ENCODE measurements around the gene CDADC1. TPM values are rescaled to one million over a fixed set of nuclear protein-coding genes. Genes with fewer than 3 reads are reported as not detected.
A peak's percentile ranks its signal among the peaks of the same experiment; 100 is the strongest.

Gene CDADC1
- polyA plus RNA-seq (2013, experiment 1 of 2) = 8.6 TPM
- polyA plus RNA-seq (2013, experiment 2 of 2) = 8.6 TPM

GRCh38 chr13:49247643-49248621 is at the start of gene CDADC1:
CDADC1 (plus strand) TSS chr13:49247925; CDS start chr13:49248038, 113 bp downstream.
- H4K8ac ChIP-seq (ENCODE audit: low read depth, low read length) = no peak within 1 kb of the TSS
- H3K36me3 ChIP-seq (replicated peaks in 1 of 2; ENCODE audit: control insufficient read depth in 2 of 2, insufficient read depth in 2 of 2, low read length in 2 of 2) = peaks cover 0 to 4% of the 10 kb centered on the region in 2 donors
- no peak within 1 kb of the TSS for H3K14ac ChIP-seq (ENCODE audit: low read length)
- H2AFZ ChIP-seq (ENCODE audit: low read length) = peak within 1 kb of the TSS; percentile 92
- H3K4me2 ChIP-seq (ENCODE audit: insufficient read depth, low read length, poor library complexity, severe bottlenecking) = peak within 1 kb of the TSS; percentile 64
- peak within 1 kb of the TSS; percentile 37 for H3K27ac ChIP-seq (replicated peaks; ENCODE audit: low read length)
- no peaks in the 10 kb centered on the region for H3K79me1 ChIP-seq (ENCODE audit: low read depth, low read length)
- H2BK12ac ChIP-seq (ENCODE audit: low read length) = no peak within 1 kb of the TSS
- H2BK15ac ChIP-seq (ENCODE audit: low read length) = no peak within 1 kb of the TSS
- peak within 1 kb of the TSS; percentile 12 for H3K23ac ChIP-seq (ENCODE audit: low read depth, low read length, poor library complexity)
- H4K91ac ChIP-seq (ENCODE audit: low read depth, low read length, poor library complexity) = no peak within 1 kb of the TSS
- no peak within 1 kb of the TSS for H2AK5ac ChIP-seq (ENCODE audit: low read depth, low read length)
- H3K4ac ChIP-seq (ENCODE audit: low read length) = no peak within 1 kb of the TSS
- peak within 1 kb of the TSS; percentile 4 for H3K18ac ChIP-seq (ENCODE audit: low read length)
- H3K4me3 ChIP-seq (ENCODE audit: low read length in 2 of 2) = peak within 1 kb of the TSS; percentile 74 to 94
- no peaks in the 10 kb centered on the region for H3K27me3 ChIP-seq (ENCODE audit: control insufficient read depth in 3 of 3, insufficient read depth in 3 of 3, low read depth in 1 of 3, low read length in 3 of 3)
- no CpG with 5 or more reads among the region's 56 CpGs for WGBS, 2 donors (ENCODE audit: extremely low coverage in 2 of 2, insufficient read length in 2 of 2, insufficient replicate concordance in 1 of 2)
- peak; percentile 93 for DNase-seq (ENCODE audit: low spot score)
- H2BK5ac ChIP-seq (ENCODE audit: low read length) = no peak within 1 kb of the TSS
- H3K9me3 ChIP-seq (replicated peaks in 1 of 2; ENCODE audit: control insufficient read depth in 2 of 2, insufficient read depth in 1 of 2, low read depth in 1 of 2, low read length in 2 of 2) = peaks cover 0 to under 1% of the 10 kb centered on the region in 2 donors
- H3K9ac ChIP-seq (ENCODE audit: low read depth, low read length, poor library complexity) = peak within 1 kb of the TSS; percentile 85
- no peaks in the 10 kb centered on the region for H3K4me1 ChIP-seq (ENCODE audit: control insufficient read depth in 2 of 2, insufficient read depth in 1 of 2, low read depth in 1 of 2, low read length in 2 of 2)
- H2BK120ac ChIP-seq (ENCODE audit: low read depth, low read length) = no peak within 1 kb of the TSS

GRCh38 chr13:49206641-49207040 is 41.1 kb upstream of the CDADC1 start:
- no peak overlapping the region for H3K4ac ChIP-seq (ENCODE audit: low read length)
- H3K4me3 ChIP-seq (ENCODE audit: low read length in 2 of 2) = no peak overlapping the region
- H3K27me3 ChIP-seq (ENCODE audit: control insufficient read depth in 3 of 3, insufficient read depth in 3 of 3, low read depth in 1 of 3, low read length in 3 of 3) = no peaks in the 10 kb centered on the region
- no peak overlapping the region for H2BK15ac ChIP-seq (ENCODE audit: low read length)
- no peak overlapping the region for H3K27ac ChIP-seq (replicated peaks; ENCODE audit: low read length)
- H3K23ac ChIP-seq (ENCODE audit: low read depth, low read length, poor library complexity) = no peak overlapping the region
- no peak overlapping the region for H2BK12ac ChIP-seq (ENCODE audit: low read length)
- H3K18ac ChIP-seq (ENCODE audit: low read length) = no peak overlapping the region
- H3K4me2 ChIP-seq (ENCODE audit: insufficient read depth, low read length, poor library complexity, severe bottlenecking) = no peak overlapping the region
- no peak overlapping the region for H4K91ac ChIP-seq (ENCODE audit: low read depth, low read length, poor library complexity)
- H2AFZ ChIP-seq (ENCODE audit: low read length) = no peak overlapping the region
- H3K4me1 ChIP-seq (ENCODE audit: control insufficient read depth in 2 of 2, insufficient read depth in 1 of 2, low read depth in 1 of 2, low read length in 2 of 2) = no peaks in the 10 kb centered on the region
- peaks cover 12 to 91% of the 10 kb centered on the region in 2 donors for H3K36me3 ChIP-seq (replicated peaks in 1 of 2; ENCODE audit: control insufficient read depth in 2 of 2, insufficient read depth in 2 of 2, low read length in 2 of 2)
- H3K79me1 ChIP-seq (ENCODE audit: low read depth, low read length) = no peaks in the 10 kb centered on the region
- no peak overlapping the region for H2BK120ac ChIP-seq (ENCODE audit: low read depth, low read length)
- no peaks in the 10 kb centered on the region for H3K9me3 ChIP-seq (replicated peaks in 1 of 2; ENCODE audit: control insufficient read depth in 2 of 2, insufficient read depth in 1 of 2, low read depth in 1 of 2, low read length in 2 of 2)
- no peak overlapping the region for H4K8ac ChIP-seq (ENCODE audit: low read depth, low read length)
- no CpG with 5 or more reads among the region's 3 CpGs for WGBS, 2 donors (ENCODE audit: extremely low coverage in 2 of 2, insufficient read length in 2 of 2, insufficient replicate concordance in 1 of 2)
- H3K14ac ChIP-seq (ENCODE audit: low read length) = no peak overlapping the region
- no peak overlapping the region for H3K9ac ChIP-seq (ENCODE audit: low read depth, low read length, poor library complexity)
- no peak overlapping the region for H2AK5ac ChIP-seq (ENCODE audit: low read depth, low read length)
- no peak for DNase-seq (ENCODE audit: low spot score)
- H2BK5ac ChIP-seq (ENCODE audit: low read length) = no peak overlapping the region

DNA sequence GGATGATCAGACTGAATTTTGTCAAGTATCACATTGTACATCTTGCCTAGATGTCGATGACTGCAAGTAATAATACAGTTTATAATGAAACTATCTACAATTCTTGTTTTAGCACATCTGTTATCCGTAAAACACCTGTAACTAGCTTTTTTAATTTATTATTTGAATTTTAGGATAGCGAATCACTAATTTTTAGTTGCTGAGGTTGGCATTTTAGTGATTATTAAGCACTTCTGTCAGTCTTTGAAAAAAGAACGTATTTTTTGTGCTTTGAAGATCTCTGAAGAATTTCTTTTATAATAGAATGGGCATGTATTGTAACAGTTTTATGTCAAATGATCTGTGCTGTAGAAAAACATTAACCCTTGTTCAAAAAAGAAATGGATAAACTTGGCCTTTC is 39.1 kb upstream of the CDADC1 start:
- Histone ChIP-seq H3K27ac (replicated peaks; ENCODE audit: low read length) (no peak overlapping the region), H3K36me3 (replicated peaks in 1 of 2; ENCODE audit: control insufficient read depth in 2 of 2, insufficient read depth in 2 of 2, low read length in 2 of 2) (peaks cover 7 to 71% of the 10 kb centered on the region in 2 donors), H3K27me3 (ENCODE audit: control insufficient read depth in 3 of 3, insufficient read depth in 3 of 3, low read depth in 1 of 3, low read length in 3 of 3) (no peaks in the 10 kb centered on the region), H3K4me1 (ENCODE audit: control insufficient read depth in 2 of 2, insufficient read depth in 1 of 2, low read depth in 1 of 2, low read length in 2 of 2) (no peaks in the 10 kb centered on the region), H3K79me1 (ENCODE audit: low read depth, low read length) (no peaks in the 10 kb centered on the region), H3K4ac (ENCODE audit: low read length) (no peak overlapping the region), H4K8ac (ENCODE audit: low read depth, low read length) (no peak overlapping the region), H2AFZ (ENCODE audit: low read length) (no peak overlapping the region), H3K9ac (ENCODE audit: low read depth, low read length, poor library complexity) (no peak overlapping the region), H2BK5ac (ENCODE audit: low read length) (no peak overlapping the region), H3K23ac (ENCODE audit: low read depth, low read length, poor library complexity) (no peak overlapping the region), H3K9me3 (replicated peaks in 1 of 2; ENCODE audit: control insufficient read depth in 2 of 2, insufficient read depth in 1 of 2, low read depth in 1 of 2, low read length in 2 of 2) (no peaks in the 10 kb centered on the region), H2BK120ac (ENCODE audit: low read depth, low read length) (no peak overlapping the region), H3K4me2 (ENCODE audit: insufficient read depth, low read length, poor library complexity, severe bottlenecking) (no peak overlapping the region), H3K18ac (ENCODE audit: low read length) (no peak overlapping the region), H2BK12ac (ENCODE audit: low read length) (no peak overlapping the region), H3K14ac (ENCODE audit: low read length) (no peak overlapping the region), H4K91ac (ENCODE audit: low read depth, low read length, poor library complexity) (no peak overlapping the region), H2BK15ac (ENCODE audit: low read length) (no peak overlapping the region), H2AK5ac (ENCODE audit: low read depth, low read length) (no peak overlapping the region), H3K4me3 (ENCODE audit: low read length in 2 of 2) (no peak overlapping the region)
- WGBS, 2 donors (ENCODE audit: extremely low coverage in 2 of 2, insufficient read length in 2 of 2, insufficient replicate concordance in 1 of 2) = no CpG with 5 or more reads among the region's 4 CpGs
- DNase-seq (ENCODE audit: low spot score) = no peak

- no peak overlapping the region for H3K4me2 ChIP-seq (ENCODE audit: insufficient read depth, low read length, poor library complexity, severe bottlenecking)
- H2BK12ac ChIP-seq (ENCODE audit: low read length) = no peak overlapping the region
- H3K4me3 ChIP-seq (ENCODE audit: low read length in 2 of 2) = no peak overlapping the region
- H2BK5ac ChIP-seq (ENCODE audit: low read length) = no peak overlapping the region
- no peak overlapping the region for H2BK15ac ChIP-seq (ENCODE audit: low read length)
- no peak overlapping the region for H3K14ac ChIP-seq (ENCODE audit: low read length)
- no peak overlapping the region for H2AK5ac ChIP-seq (ENCODE audit: low read depth, low read length)
- H3K27me3 ChIP-seq (ENCODE audit: control insufficient read depth in 3 of 3, insufficient read depth in 3 of 3, low read depth in 1 of 3, low read length in 3 of 3) = no peaks in the 10 kb centered on the region
- no peaks in the 10 kb centered on the region for H3K9me3 ChIP-seq (replicated peaks in 1 of 2; ENCODE audit: control insufficient read depth in 2 of 2, insufficient read depth in 1 of 2, low read depth in 1 of 2, low read length in 2 of 2)
- no peak overlapping the region for H3K9ac ChIP-seq (ENCODE audit: low read depth, low read length, poor library complexity)
- no peak overlapping the region for H2BK120ac ChIP-seq (ENCODE audit: low read depth, low read length)
- no CpG with 5 or more reads among the region's 1 CpG for WGBS, 2 donors (ENCODE audit: extremely low coverage in 2 of 2, insufficient read length in 2 of 2, insufficient replicate concordance in 1 of 2)
- no peaks in the 10 kb centered on the region for H3K79me1 ChIP-seq (ENCODE audit: low read depth, low read length)
- peaks cover 0 to 10% of the 10 kb centered on the region in 2 donors for H3K4me1 ChIP-seq (ENCODE audit: control insufficient read depth in 2 of 2, insufficient read depth in 1 of 2, low read depth in 1 of 2, low read length in 2 of 2)
- H3K27ac ChIP-seq (replicated peaks; ENCODE audit: low read length) = no peak overlapping the region
- H4K91ac ChIP-seq (ENCODE audit: low read depth, low read length, poor library complexity) = no peak overlapping the region
- no peak overlapping the region for H3K4ac ChIP-seq (ENCODE audit: low read length)
- H4K8ac ChIP-seq (ENCODE audit: low read depth, low read length) = no peak overlapping the region
- DNase-seq (ENCODE audit: low spot score) = no peak
- no peak overlapping the region for H3K18ac ChIP-seq (ENCODE audit: low read length)
- no peak overlapping the region for H2AFZ ChIP-seq (ENCODE audit: low read length)
- peaks cover 5 to 56% of the 10 kb centered on the region in 2 donors for H3K36me3 ChIP-seq (replicated peaks in 1 of 2; ENCODE audit: control insufficient read depth in 2 of 2, insufficient read depth in 2 of 2, low read length in 2 of 2)
- no peak overlapping the region for H3K23ac ChIP-seq (ENCODE audit: low read depth, low read length, poor library complexity)
These were observed 37.6 kb upstream of the CDADC1 start for GRCh38 chr13:49210114-49210513.
